Measurements from ENCODE around the gene CXCR5. TPM values are rescaled to one million over a fixed set of nuclear protein-coding genes. Genes with fewer than 3 reads are reported as not detected.

Gene CXCR5
- total and polyA plus RNA-seq, 4 donors: 0.06 to 0.92 TPM; not detected in 2

GRCh38 chr11:118900535-118901384 lies 17.1 kb downstream of the CXCR5 start:
- H3K4me1 ChIP-seq (ENCODE audit: control insufficient read depth in 4 of 4, insufficient read depth in 4 of 4, low read length in 3 of 4): no peaks in the 10 kb centered on the region
- H3K27me3 ChIP-seq (ENCODE audit: control insufficient read depth in 4 of 4, insufficient read depth in 4 of 4, low read length in 3 of 4): no peaks in the 10 kb centered on the region
- H3K9ac ChIP-seq (ENCODE audit: low read depth in 1 of 2, low read length in 2 of 2): no peak overlapping the region
- H3K36me3 ChIP-seq (ENCODE audit: control insufficient read depth in 4 of 4, insufficient read depth in 3 of 4, low read depth in 1 of 4, low read length in 3 of 4): peaks cover 7 to 31% (median 16%) of the 10 kb centered on the region in 4 donors
- H3K9me3 ChIP-seq (ENCODE audit: control insufficient read depth in 4 of 4, low read length in 3 of 4): no peaks in the 10 kb centered on the region
- TF ChIP-seq TAF1 (conservative IDR thresholded peaks at IDR 0.05) (no peak), REST (IDR thresholded peaks at IDR 0.05) (no peak), MAX (IDR thresholded peaks at IDR 0.05) (no peak), SP1 (IDR thresholded peaks at IDR 0.05) (no peak), ATF3 (IDR thresholded peaks at IDR 0.05) (no peak), FOXA2 (IDR thresholded peaks at IDR 0.05) (no peak), NR2F2 (IDR thresholded peaks at IDR 0.05) (no peak), CTCF (IDR thresholded peaks at IDR 0.05; ENCODE audit: low read depth, low read length, missing input control) (no peak), HNF4G (IDR thresholded peaks at IDR 0.05) (no peak), FOXA1 (IDR thresholded peaks at IDR 0.05) (no peak), YY1 (IDR thresholded peaks at IDR 0.05) (no peak), HNF4A (conservative IDR thresholded peaks at IDR 0.05) (no peak), ZBTB33 (IDR thresholded peaks at IDR 0.05) (no peak), RAD21 (IDR thresholded peaks at IDR 0.05) (no peak), EGR1 (IDR thresholded peaks at IDR 0.05; ENCODE audit: low read depth in 2 of 2) (no peak), RXRA (IDR thresholded peaks at IDR 0.05) (no peak), GABPA (IDR thresholded peaks at IDR 0.05 in 1 of 2, conservative IDR thresholded peaks at IDR 0.05 in 1 of 2) (no peak), JUND (IDR thresholded peaks at IDR 0.05) (no peak)
- whole genome bisulfite sequencing: 96% methylated on average over 29 of the region's 29 CpGs
- no peak overlapping the region for H3K4me3 ChIP-seq (ENCODE audit: low read depth in 1 of 3, low read length in 3 of 3)
- DNase-seq (ENCODE audit: low spot score): no peak
- H3K27ac ChIP-seq (ENCODE audit: low read depth in 1 of 2, low read length in 2 of 2): no peak overlapping the region

Data from liver (tissue), 9 donors.